22Rv1 (cell line): ENCODE data around the gene COL13A1.

ENCODE experiments used
- CTCF ChIP-seq: fragments of 450-650 bp; IDR thresholded peaks from 2 replicates; pipeline ENCODE4 v1.5.1; 2017; ENCODE audit warnings: mild to moderate bottlenecking
- ZFX ChIP-seq: fragments of 450-650 bp; IDR thresholded peaks from 2 replicates; pipeline ENCODE4 v1.6.1; 2017; ENCODE audit warnings: antibody characterized with exemption, borderline replicate concordance

GRCh38 chr10:69807122-69807521 is 5.4 kb downstream of the COL13A1 start:
- no peak for TF ChIP-seq CTCF
- no peak for TF ChIP-seq ZFX
